Fibroblast of lung (primary cell): ENCODE measurements around the gene BLOC1S6.

Experiments
- CTCF ChIP-seq, 2 donors: IDR thresholded peaks in 1 of 2; conservative IDR thresholded peaks in 1 of 2; 1 replicate in 1 of 2; 2 replicates in 1 of 2; pipeline ENCODE4 v1.5.1; 2011 to 2012; ENCODE audit warnings: low read length in 2 of 2, control low read depth in 1 of 2, inconsistent platforms in 1 of 2, low read depth in 1 of 2, mild to moderate bottlenecking in 1 of 2
- EZH2 ChIP-seq: IDR thresholded peaks from 2 replicates; pipeline ENCODE4 v1.5.1; 2012; ENCODE audit warnings: low read length, control low read depth, mild to moderate bottlenecking; ENCODE audit errors: missing control alignments

- TF ChIP-seq CTCF (conservative IDR thresholded peaks at IDR 0.05 in 1 of 2, IDR thresholded peaks at IDR 0.05 in 1 of 2; ENCODE audit: low read depth in 1 of 2, low read length in 2 of 2) (no peak), EZH2 (no peak)
Measured at GRCh38 chr15:45645026-45645980, 58.1 kb downstream of the BLOC1S6 start.
